Right atrium auricular region (tissue), 2 donors: ENCODE data around the gene RASSF8. TPM values are rescaled to one million over a fixed set of nuclear protein-coding genes. Genes with fewer than 3 reads are reported as not detected.

Source experiments
- DNase-seq: peaks from one replicate; pipeline ENCODE4 v3.0.0-alpha.2; 2019; ENCODE audit warnings: low spot score
- H3K27ac ChIP-seq, 2 donors: fragments of 200-600 bp; sonication (generic); 1 replicate in 1 of 2; 2 replicates in 1 of 2; pipeline ENCODE4 v1.5.1; 2016 to 2019
- H3K27me3 ChIP-seq, 2 donors: fragments of 200-600 bp; sonication (generic); one replicate each; pipeline versions ENCODE4 v1.5.1 to v1.6.0; 2017 to 2019
- H3K36me3 ChIP-seq: fragments of 200-600 bp; sonication (generic); one replicate; pipeline ENCODE4 v1.5.1; 2016
- H3K4me1 ChIP-seq, 2 donors: fragments of 200-600 bp; sonication (generic); one replicate each; pipeline versions ENCODE4 v1.5.1 to v1.6.0; 2017 to 2019
- H3K4me3 ChIP-seq, 2 donors: fragments of 200-600 bp; sonication (generic); 1 replicate in 1 of 2; 2 replicates in 1 of 2; pipeline ENCODE4 v1.5.1; 2017 to 2019; ENCODE audit warnings: mild to moderate bottlenecking in 1 of 2, moderate library complexity in 1 of 2
- H3K9me3 ChIP-seq, 2 donors: fragments of 200-600 bp; sonication (generic); one replicate each; pipeline ENCODE4 v1.5.1; 2019
- total RNA-seq, 2 donors: library from RNA; depleted of rRNA; stranded (reverse); fragments of >200 nt; gene quantifications; one replicate each; pipeline ENCODE4 v1.1.0, GENCODE V29; 2016
- TF ChIP-seq, protein P1 (sequence below), 2 donors: fragments of 200-600 bp; sonication (generic); IDR thresholded peaks; one replicate each; pipeline ENCODE4 v1.5.1; 2019; ENCODE audit warnings: antibody characterized with exemption in 2 of 2

The RASSF8 gene
- total RNA-seq, 2 donors from 2014 or later: 44.4 to 67.4 TPM

DNA sequence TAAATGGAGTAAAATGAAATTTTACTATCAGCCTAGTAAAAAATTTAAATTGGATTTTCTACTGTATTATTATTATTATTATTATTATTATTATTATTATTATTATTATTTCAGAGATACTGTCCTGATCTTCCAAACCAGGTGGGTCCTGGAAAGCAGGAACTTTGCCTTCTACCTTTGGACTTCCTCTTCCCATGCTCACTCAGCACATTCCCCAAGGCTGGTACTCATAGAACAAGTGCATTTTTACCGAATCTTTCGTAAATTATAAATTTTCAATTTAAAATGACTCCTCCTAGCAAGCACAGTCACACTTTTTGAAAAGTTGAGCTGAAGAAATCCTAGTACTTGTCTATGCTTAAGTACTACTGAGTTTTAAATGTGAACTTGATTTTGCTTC, 136.7 kb downstream of the RASSF8 start:
- H3K36me3 ChIP-seq: no peaks in the 10 kb centered on the region
- no peak for DNase-seq
- H3K9me3 ChIP-seq: no peaks in the 10 kb centered on the region
- no peak overlapping the region for H3K4me3 ChIP-seq
- no peaks in the 10 kb centered on the region for H3K4me1 ChIP-seq
- H3K27ac ChIP-seq: no peak overlapping the region
- no peaks in the 10 kb centered on the region for H3K27me3 ChIP-seq
- TF ChIP-seq, protein P1, sequence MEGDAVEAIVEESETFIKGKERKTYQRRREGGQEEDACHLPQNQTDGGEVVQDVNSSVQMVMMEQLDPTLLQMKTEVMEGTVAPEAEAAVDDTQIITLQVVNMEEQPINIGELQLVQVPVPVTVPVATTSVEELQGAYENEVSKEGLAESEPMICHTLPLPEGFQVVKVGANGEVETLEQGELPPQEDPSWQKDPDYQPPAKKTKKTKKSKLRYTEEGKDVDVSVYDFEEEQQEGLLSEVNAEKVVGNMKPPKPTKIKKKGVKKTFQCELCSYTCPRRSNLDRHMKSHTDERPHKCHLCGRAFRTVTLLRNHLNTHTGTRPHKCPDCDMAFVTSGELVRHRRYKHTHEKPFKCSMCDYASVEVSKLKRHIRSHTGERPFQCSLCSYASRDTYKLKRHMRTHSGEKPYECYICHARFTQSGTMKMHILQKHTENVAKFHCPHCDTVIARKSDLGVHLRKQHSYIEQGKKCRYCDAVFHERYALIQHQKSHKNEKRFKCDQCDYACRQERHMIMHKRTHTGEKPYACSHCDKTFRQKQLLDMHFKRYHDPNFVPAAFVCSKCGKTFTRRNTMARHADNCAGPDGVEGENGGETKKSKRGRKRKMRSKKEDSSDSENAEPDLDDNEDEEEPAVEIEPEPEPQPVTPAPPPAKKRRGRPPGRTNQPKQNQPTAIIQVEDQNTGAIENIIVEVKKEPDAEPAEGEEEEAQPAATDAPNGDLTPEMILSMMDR (IDR thresholded peaks at IDR 0.05): no peak

DNA sequence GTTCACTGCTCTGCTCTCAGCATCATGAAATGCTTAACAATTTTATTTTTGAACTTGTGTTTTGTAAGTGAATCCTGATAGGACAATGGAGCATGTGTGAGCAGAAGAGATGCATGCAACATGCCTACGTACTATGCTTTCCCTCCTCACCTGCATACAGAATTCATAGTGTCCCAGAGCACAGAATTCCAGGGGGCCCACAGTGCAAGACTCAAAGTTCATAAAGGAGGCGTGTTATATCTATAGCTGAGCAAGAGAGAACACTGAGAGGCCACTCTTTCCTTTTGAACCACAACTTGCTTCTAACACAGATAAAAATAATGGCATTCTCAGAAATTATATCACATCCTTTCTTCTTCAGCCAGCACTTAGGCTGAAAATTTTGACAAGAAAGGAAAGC, 137.6 kb downstream of the RASSF8 start:
- H3K27me3 ChIP-seq: no peaks in the 10 kb centered on the region
- H3K36me3 ChIP-seq: no peaks in the 10 kb centered on the region
- TF ChIP-seq, protein P1 (IDR thresholded peaks at IDR 0.05): no peak

DNA sequence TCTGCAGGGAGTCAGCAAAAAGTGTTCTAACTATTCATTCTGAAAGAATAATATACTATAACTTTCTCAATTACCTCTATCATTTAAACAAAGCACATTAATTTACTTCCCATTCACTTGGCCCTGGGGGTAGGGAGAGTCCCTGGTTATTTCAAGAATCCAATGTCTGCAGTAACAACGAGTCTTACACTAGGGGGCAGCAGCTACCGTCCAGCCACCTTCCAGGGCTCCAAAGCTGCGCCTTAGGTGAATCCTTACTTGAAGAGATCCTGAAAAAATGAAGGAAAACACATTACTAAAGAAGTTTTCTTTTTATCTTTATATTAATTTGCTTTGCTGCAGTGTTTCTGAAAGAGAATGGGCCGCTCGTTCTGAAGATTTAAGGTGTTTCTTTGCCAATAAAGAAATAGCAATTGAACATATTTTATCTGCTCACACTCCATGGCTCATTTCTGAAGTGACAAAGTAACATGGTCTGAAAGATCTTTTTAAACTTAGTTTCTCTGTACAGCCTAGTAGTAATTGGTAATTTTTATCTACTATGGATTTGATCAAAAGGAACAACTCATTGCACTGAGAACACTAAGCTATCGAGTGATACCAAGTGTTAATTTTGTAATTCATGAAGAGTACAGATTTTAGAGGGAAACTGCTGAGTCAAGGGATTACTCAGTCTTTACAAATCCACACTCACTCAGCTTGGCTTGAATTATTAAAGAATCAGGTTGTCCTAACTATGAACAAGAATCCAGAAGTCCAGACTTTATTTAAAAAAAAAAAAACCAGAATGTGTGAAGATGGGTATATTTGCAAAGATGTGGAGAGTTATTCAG, 138.8 kb downstream of the RASSF8 start:
- TF ChIP-seq, protein P1 (IDR thresholded peaks at IDR 0.05): peak; percentile 89 to 93
- Histone ChIP-seq H3K4me3 (no peak overlapping the region), H3K27me3 (no peaks in the 10 kb centered on the region), H3K27ac (no peak overlapping the region), H3K4me1 (no peaks in the 10 kb centered on the region), H3K9me3 (no peaks in the 10 kb centered on the region), H3K36me3 (no peaks in the 10 kb centered on the region)
- DNase-seq: peak; percentile 75

More for the DNA sequence above, 137.6 kb downstream of the RASSF8 start:
- DNase-seq: no peak
- Histone ChIP-seq H3K4me3 (no peak overlapping the region), H3K27ac (no peak overlapping the region), H3K4me1 (no peaks in the 10 kb centered on the region), H3K9me3 (no peaks in the 10 kb centered on the region)

DNA sequence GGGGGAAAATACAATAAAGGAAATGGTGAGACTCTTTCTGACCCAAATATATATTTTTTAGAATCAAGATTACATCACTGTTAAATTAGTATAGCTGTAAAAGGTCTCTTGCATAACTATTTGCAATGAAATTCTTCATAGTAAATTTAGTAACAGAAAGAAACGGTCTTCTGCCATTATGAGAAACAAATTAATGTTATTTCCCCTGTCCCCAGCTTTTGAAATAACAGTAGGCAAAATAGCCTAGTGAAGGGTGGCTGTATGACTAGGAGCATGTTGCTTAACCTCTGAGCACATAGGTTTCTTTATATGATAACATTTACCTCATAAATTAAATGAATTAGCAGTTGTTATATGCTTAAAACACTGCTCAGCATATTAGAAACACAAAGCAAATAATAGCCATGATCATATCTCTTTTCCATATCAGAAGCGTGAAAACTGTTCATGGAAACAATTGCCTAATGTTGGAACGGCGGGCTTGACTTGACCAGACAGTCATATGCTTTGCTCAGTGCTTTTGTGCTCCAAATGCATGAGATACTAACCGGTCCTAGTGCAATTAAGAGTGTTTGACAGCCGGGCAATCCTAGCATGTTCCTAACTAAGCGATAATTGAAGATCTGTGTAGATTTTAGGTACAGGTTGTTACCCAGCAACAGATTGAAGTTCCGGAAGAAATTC, 142.3 kb downstream of the RASSF8 start:
- H3K27me3 ChIP-seq: no peaks in the 10 kb centered on the region

DNA sequence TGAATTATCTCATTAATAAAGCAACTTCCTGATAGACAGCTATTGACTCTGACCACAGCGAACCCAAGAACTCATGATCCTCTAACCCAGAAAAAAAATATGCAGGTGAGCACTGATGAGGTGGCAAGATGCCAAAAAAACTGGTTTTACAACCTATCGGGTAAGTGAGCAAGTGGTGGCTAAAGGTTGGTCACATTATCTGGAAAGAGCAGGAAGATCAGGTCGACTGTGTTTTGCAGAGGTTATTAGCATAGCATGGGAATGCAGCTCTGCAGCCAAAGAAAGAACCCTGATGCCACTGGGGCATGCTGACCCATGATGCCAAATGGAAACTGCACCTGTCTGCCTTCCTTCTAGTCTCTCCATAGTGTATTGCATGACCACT, 142.9 kb downstream of the RASSF8 start:
- Histone ChIP-seq H3K27ac (no peak overlapping the region), H3K4me3 (no peak overlapping the region), H3K36me3 (no peaks in the 10 kb centered on the region), H3K27me3 (no peaks in the 10 kb centered on the region), H3K9me3 (no peaks in the 10 kb centered on the region), H3K4me1 (no peaks in the 10 kb centered on the region)
- no peak for DNase-seq
- TF ChIP-seq, protein P1 (IDR thresholded peaks at IDR 0.05): no peak

More for the DNA sequence above, 142.3 kb downstream of the RASSF8 start:
- Histone ChIP-seq H3K36me3 (no peaks in the 10 kb centered on the region), H3K27ac (no peak overlapping the region), H3K4me1 (no peaks in the 10 kb centered on the region), H3K9me3 (no peaks in the 10 kb centered on the region), H3K4me3 (no peak overlapping the region)
- TF ChIP-seq, protein P1 (IDR thresholded peaks at IDR 0.05): no peak
- DNase-seq: no peak
